GM12878 (cell line): Measurements from ENCODE around the gene GUCY1A2. TPM values are rescaled to one million over a fixed set of nuclear protein-coding genes. Genes with fewer than 3 reads are reported as not detected.

Experiments
- ATAC-seq: fragments of 200-7000 bp; cut with Tn5 transposase; 3 replicates; pipeline ENCODE4 v1.9.1; 2020; ENCODE audit warnings: mild to moderate bottlenecking, moderate library complexity
- BruUV-seq: library from RNA; stranded (reverse); fragments of 400-500 nt; replicated peaks from 2 replicates; lab custom pipeline; 2021; lab: Mats Ljungman, UMichigan
- CTCF ChIA-PET: fragments of 300-600 bp; sonication (Branson Sonifier 250); formaldehyde crosslinking; extraction: SDS; loops from one replicate; lab custom pipeline; 2021; ENCODE audit warnings: inconsistent platforms; lab: Yijun Ruan, JAX
- POLR2A ChIA-PET: fragments of 350-600 bp; formaldehyde crosslinking; extraction: SDS; loops from one replicate; lab custom pipeline; 2021; ENCODE audit warnings: inconsistent platforms; lab: Charles Lee
- RAD21 ChIA-PET: fragments of 300-600 bp; sonication (Branson Sonifier 250); formaldehyde crosslinking; loops from one replicate; lab custom pipeline; 2023; ENCODE audit warnings: antibody characterized with exemption; ENCODE audit not compliant: unreplicated experiment; lab: Charles Lee
- SMC1A ChIA-PET: fragments of 300-600 bp; sonication (Branson Sonifier 250); formaldehyde crosslinking; loops from one replicate; lab custom pipeline; 2023; ENCODE audit not compliant: unreplicated experiment, uncharacterized antibody; lab: Charles Lee
- DNase-seq: peaks from one replicate; pipeline ENCODE4 v3.0.0-alpha.2; 2011; ENCODE audit warnings: low read depth, low spot score
- FAIRE-seq: peaks from 3 replicates; lab custom pipeline; 2011; peaks lifted over from hg19 to GRCh38; lab: Jason Lieb, UNC
- H2AFZ ChIP-seq: 2 replicates; pipeline ENCODE4 v1.6.0; 2011; ENCODE audit warnings: low read depth, low read length, control low read depth; ENCODE audit not compliant: control insufficient read depth
- H3K27ac ChIP-seq: 2 replicates; pipeline ENCODE4 v1.5.1; 2011; ENCODE audit warnings: control low read depth; ENCODE audit not compliant: control insufficient read depth, insufficient read depth
- H3K27me3 ChIP-seq, 2 experiments: replicated peaks in 1 of 2; 2 replicates each; pipeline versions ENCODE4 v1.6.0 to v1.6.1; 2011; ENCODE audit warnings: low read length in 1 of 2; ENCODE audit not compliant: control insufficient read depth in 2 of 2, insufficient read depth in 2 of 2
- H3K36me3 ChIP-seq, 2 experiments: 2 replicates each; pipeline ENCODE4 v1.5.1; 2011; ENCODE audit warnings: low read length in 1 of 2; ENCODE audit not compliant: control insufficient read depth in 2 of 2, insufficient read depth in 2 of 2
- H3K4me1 ChIP-seq: 2 replicates; pipeline ENCODE4 v1.6.1; 2011; ENCODE audit warnings: mild to moderate bottlenecking, low read length, moderate library complexity, mixed read lengths; ENCODE audit not compliant: control insufficient read depth, insufficient read depth
- H3K4me2 ChIP-seq: 2 replicates; pipeline ENCODE4 v1.6.0; 2011; ENCODE audit warnings: control low read depth; ENCODE audit not compliant: control insufficient read depth, insufficient read depth
- H3K4me3 ChIP-seq: fragments of 200-600 bp; sonication (generic); 2 replicates; pipeline ENCODE4 v1.5.1; 2016
- H3K79me2 ChIP-seq: 2 replicates; pipeline ENCODE4 v1.6.0; 2011; ENCODE audit warnings: low read length; ENCODE audit not compliant: control insufficient read depth, insufficient read depth
- H3K9ac ChIP-seq: 2 replicates; pipeline ENCODE4 v1.8.0; 2011; ENCODE audit warnings: low read length, control low read depth, mixed read lengths; ENCODE audit not compliant: control insufficient read depth, insufficient read depth
- H3K9me3 ChIP-seq: replicated peaks from 3 replicates; pipeline ENCODE4 v1.5.1; 2011; ENCODE audit warnings: mild to moderate bottlenecking, low read length; ENCODE audit not compliant: control insufficient read depth, insufficient read depth
- H4K20me1 ChIP-seq: 2 replicates; pipeline ENCODE4 v1.6.0; 2011; ENCODE audit not compliant: control insufficient read depth, insufficient read depth
- BMI1 ChIP-seq: fragments of 450-650 bp; IDR thresholded peaks from 2 replicates; pipeline ENCODE4 v1.6.1; 2016; ENCODE audit warnings: mild to moderate bottlenecking, moderate library complexity, borderline replicate concordance
- CHD1 ChIP-seq: IDR thresholded peaks from 2 replicates; pipeline ENCODE4 v1.6.1; 2012; ENCODE audit warnings: low read depth, low read length, improper control_type of control experiment
- ETV6 ChIP-seq, 2 experiments: fragments of 450-650 bp in 1 of 2; IDR thresholded peaks in 1 of 2; conservative IDR thresholded peaks in 1 of 2; 2 replicates each; pipeline ENCODE4 v1.6.1; 2014; ENCODE audit warnings: antibody characterized with exemption in 1 of 2, borderline replicate concordance in 1 of 2, low read depth in 1 of 2, mild to moderate bottlenecking in 1 of 2, moderate library complexity in 1 of 2
- JUND ChIP-seq: IDR thresholded peaks from 2 replicates; pipeline ENCODE4 v1.6.1; 2012; ENCODE audit warnings: low read depth, mild to moderate bottlenecking, low read length, improper control_type of control experiment, moderate library complexity
- MEF2B ChIP-seq: fragments of 450-650 bp; IDR thresholded peaks from 2 replicates; pipeline ENCODE4 v1.6.1; 2018; ENCODE audit warnings: mild to moderate bottlenecking, moderate library complexity; ENCODE audit not compliant: partially characterized antibody, poor library complexity, severe bottlenecking
- MTA3 ChIP-seq: IDR thresholded peaks from 2 replicates; pipeline ENCODE4 v1.6.1; 2012; ENCODE audit warnings: low read length, inconsistent platforms, borderline replicate concordance
- MYB ChIP-seq: fragments of 150-350 bp; IDR thresholded peaks from 2 replicates; pipeline ENCODE4 v1.6.1; 2014; ENCODE audit warnings: mild to moderate bottlenecking, low read depth, low read length, borderline replicate concordance
- MYC ChIP-seq: IDR thresholded peaks from 2 replicates; pipeline ENCODE4 v1.6.1; 2011; ENCODE audit warnings: mild to moderate bottlenecking, low read length, moderate library complexity, inconsistent platforms; ENCODE audit not compliant: insufficient read depth, insufficient replicate concordance, insufficient read length, severe bottlenecking
- NFYB ChIP-seq: IDR thresholded peaks from 2 replicates; pipeline ENCODE4 v1.6.1; 2011; ENCODE audit warnings: low read depth, mild to moderate bottlenecking, low read length, improper control_type of control experiment, moderate library complexity; ENCODE audit not compliant: insufficient read depth
- NR2F1 ChIP-seq: fragments of 450-650 bp; conservative IDR thresholded peaks from 2 replicates; pipeline ENCODE4 v1.6.1; 2017; ENCODE audit warnings: mild to moderate bottlenecking
- POU2F2 ChIP-seq: IDR thresholded peaks from 3 replicates; pipeline ENCODE4 v1.6.1; 2011; ENCODE audit warnings: low read depth, mild to moderate bottlenecking, low read length, borderline replicate concordance
- RB1 ChIP-seq: fragments of 450-650 bp; formaldehyde crosslinking; IDR thresholded peaks from 2 replicates; pipeline ENCODE4 v1.6.1; 2017; ENCODE audit warnings: mild to moderate bottlenecking, borderline replicate concordance
- SRF ChIP-seq, 2 experiments: IDR thresholded peaks; 2 replicates each; pipeline ENCODE4 v1.6.1; 2011; ENCODE audit warnings: low read depth in 2 of 2, low read length in 2 of 2, mild to moderate bottlenecking in 1 of 2, moderate library complexity in 1 of 2
- YBX1 ChIP-seq: fragments of 450-650 bp; IDR thresholded peaks from 2 replicates; pipeline ENCODE4 v1.6.1; 2016; ENCODE audit warnings: antibody characterized with exemption
- WGBS: methylation state at CpG from one replicate; pipeline ENCODE4 v1.1.6; 2016; ENCODE audit warnings: low lambda C conversion rate; ENCODE audit not compliant: insufficient replicate concordance, insufficient coverage; ENCODE audit errors: missing lambda C conversion rate; 5-methylcytosine and 5-hydroxymethylcytosine counted together
- in situ Hi-C: fragments of 300-500 bp; cut with MboI; formaldehyde crosslinking; loops from 9 replicates; pipeline ENCODE4 v1.14.3; 2018; ENCODE audit warnings: mixed read lengths
- intact Hi-C: fragments of 100-400 bp; cut with micrococcal nuclease; formaldehyde crosslinking; loops from one replicate; pipeline ENCODE4 v1.14.2; 2022; ENCODE audit not compliant: unreplicated experiment
- polyA plus RNA-seq, 11 experiments: library from polyadenylated mRNA; depleted of rRNA in 4 of 11; unstranded in 6 of 11; stranded (reverse) in 5 of 11; fragments of >200 nt; fragmentation: Nextera tagmentation in 4 of 11; fragmentation: Illumina TruSeq in 1 of 11; extraction: Ambion mirVana in 4 of 11; extraction: Trizol in 1 of 11; gene quantifications; 1 replicate in 1 of 11; 2 replicates in 10 of 11; pipeline versions ENCODE4 v1.2.1 to v1.2.3, GENCODE V29; 2011 to 2016; ENCODE audit warnings: inconsistent platforms in 2 of 11, missing spikeins in 2 of 11, low read depth in 1 of 11
- total RNA-seq, 4 experiments: library from RNA; depleted of rRNA in 3 of 4; stranded (reverse); fragments of >200 nt in 3 of 4; fragmentation: Illumina TruSeq in 1 of 4; extraction: Trizol in 1 of 4; gene quantifications; 2 replicates each; pipeline versions ENCODE4 v1.2.1 to v1.2.3, GENCODE V29; 2013 to 2021
- TF ChIP-seq, protein P1 (sequence below): fragments of 450-650 bp; IDR thresholded peaks from 2 replicates; pipeline ENCODE4 v1.6.1; 2018; ENCODE audit warnings: borderline replicate concordance, mild to moderate bottlenecking; ENCODE audit not compliant: partially characterized antibody
- TF ChIP-seq, protein P2 (sequence below): fragments of 450-650 bp; IDR thresholded peaks from 2 replicates; pipeline ENCODE4 v1.6.1; 2016; ENCODE audit warnings: mild to moderate bottlenecking
- TF ChIP-seq, protein P3 (sequence below): IDR thresholded peaks from 2 replicates; pipeline ENCODE4 v1.6.1; 2012; ENCODE audit warnings: low read length, inconsistent platforms

GUCY1A2 gene
- total and polyA plus RNA-seq, 10 of the 15 experiments (the other 5 are each of a cell fraction or from before 2014, with no cell fraction given): under 0.01 to 0.03 (median under 0.01) TPM; not detected in 4

DNA sequence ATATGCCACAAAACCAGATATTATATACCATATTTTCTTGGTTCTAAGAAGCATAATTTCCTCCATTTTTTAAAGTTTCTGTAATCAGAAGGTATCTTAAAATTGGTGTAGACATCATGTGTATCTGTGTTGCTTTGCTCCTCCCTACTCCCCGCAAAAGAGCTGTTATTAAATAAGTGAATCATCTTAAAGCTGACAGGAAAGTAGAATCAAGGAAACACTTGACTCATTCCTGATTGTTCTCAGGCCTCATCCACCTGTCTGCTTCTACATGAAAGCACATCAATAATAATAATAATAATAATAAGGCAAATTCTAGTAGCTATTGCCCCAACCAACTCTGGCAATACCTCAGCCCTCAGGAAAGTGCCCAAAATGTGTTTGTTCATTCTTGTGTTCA lies 26.2 kb upstream of the GUCY1A2 start:
- POLR2A ChIA-PET: no interaction called here
- Histone ChIP-seq H3K4me1 (peaks cover 9% of the 10 kb centered on the region), H3K36me3 (no peaks in the 10 kb centered on the region), H3K9ac (no peak overlapping the region), H3K79me2 (no peaks in the 10 kb centered on the region), H2AFZ (no peak overlapping the region), H4K20me1 (no peaks in the 10 kb centered on the region), H3K27me3 (no peaks in the 10 kb centered on the region)
- BruUV-seq: no TSS peak
- ATAC-seq (no peak), DNase-seq (no peak), FAIRE-seq (no peak)
- intact Hi-C loops: loop anchor here (5.0 to 10.0 kb wide), 3 partner anchors 390 to 967 kb away; partner anchors contain the start of genes AASDHPPT and KBTBD3
- SMC1A ChIA-PET: interaction anchor here (1.3 kb wide), 1 partner anchor 888 kb away, joined by 3 read pairs; no protein-coding TSS in a partner anchor
- CTCF ChIA-PET: no interaction called here
- TF ChIP-seq MEF2B (no peak), SRF (IDR thresholded peaks at IDR 0.05; ENCODE audit: low read depth in 2 of 2, low read length in 2 of 2) (no peak), BMI1 (no peak), NR2F1 (no peak), JUND (no peak), CHD1 (no peak), POU2F2 (no peak), MTA3 (no peak), ETV6 (conservative IDR thresholded peaks at IDR 0.05 in 1 of 2, IDR thresholded peaks at IDR 0.05 in 1 of 2; ENCODE audit: borderline replicate concordance in 1 of 2, low read depth in 1 of 2) (no peak), MYC (no peak), YBX1 (no peak), MYB (no peak), RB1 (no peak), NFYB (no peak)
- TF ChIP-seq, protein P1, sequence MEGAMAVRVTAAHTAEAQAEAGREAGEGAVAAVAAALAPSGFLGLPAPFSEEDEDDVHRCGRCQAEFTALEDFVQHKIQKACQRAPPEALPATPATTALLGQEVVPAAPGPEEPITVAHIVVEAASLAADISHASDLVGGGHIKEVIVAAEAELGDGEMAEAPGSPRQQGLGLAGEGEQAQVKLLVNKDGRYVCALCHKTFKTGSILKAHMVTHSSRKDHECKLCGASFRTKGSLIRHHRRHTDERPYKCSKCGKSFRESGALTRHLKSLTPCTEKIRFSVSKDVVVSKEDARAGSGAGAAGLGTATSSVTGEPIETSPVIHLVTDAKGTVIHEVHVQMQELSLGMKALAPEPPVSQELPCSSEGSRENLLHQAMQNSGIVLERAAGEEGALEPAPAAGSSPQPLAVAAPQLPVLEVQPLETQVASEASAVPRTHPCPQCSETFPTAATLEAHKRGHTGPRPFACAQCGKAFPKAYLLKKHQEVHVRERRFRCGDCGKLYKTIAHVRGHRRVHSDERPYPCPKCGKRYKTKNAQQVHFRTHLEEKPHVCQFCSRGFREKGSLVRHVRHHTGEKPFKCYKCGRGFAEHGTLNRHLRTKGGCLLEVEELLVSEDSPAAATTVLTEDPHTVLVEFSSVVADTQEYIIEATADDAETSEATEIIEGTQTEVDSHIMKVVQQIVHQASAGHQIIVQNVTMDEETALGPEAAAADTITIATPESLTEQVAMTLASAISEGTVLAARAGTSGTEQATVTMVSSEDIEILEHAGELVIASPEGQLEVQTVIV: no peak
- TF ChIP-seq, protein P2, sequence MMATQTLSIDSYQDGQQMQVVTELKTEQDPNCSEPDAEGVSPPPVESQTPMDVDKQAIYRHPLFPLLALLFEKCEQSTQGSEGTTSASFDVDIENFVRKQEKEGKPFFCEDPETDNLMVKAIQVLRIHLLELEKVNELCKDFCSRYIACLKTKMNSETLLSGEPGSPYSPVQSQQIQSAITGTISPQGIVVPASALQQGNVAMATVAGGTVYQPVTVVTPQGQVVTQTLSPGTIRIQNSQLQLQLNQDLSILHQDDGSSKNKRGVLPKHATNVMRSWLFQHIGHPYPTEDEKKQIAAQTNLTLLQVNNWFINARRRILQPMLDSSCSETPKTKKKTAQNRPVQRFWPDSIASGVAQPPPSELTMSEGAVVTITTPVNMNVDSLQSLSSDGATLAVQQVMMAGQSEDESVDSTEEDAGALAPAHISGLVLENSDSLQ: no peak
- TF ChIP-seq, protein P3, sequence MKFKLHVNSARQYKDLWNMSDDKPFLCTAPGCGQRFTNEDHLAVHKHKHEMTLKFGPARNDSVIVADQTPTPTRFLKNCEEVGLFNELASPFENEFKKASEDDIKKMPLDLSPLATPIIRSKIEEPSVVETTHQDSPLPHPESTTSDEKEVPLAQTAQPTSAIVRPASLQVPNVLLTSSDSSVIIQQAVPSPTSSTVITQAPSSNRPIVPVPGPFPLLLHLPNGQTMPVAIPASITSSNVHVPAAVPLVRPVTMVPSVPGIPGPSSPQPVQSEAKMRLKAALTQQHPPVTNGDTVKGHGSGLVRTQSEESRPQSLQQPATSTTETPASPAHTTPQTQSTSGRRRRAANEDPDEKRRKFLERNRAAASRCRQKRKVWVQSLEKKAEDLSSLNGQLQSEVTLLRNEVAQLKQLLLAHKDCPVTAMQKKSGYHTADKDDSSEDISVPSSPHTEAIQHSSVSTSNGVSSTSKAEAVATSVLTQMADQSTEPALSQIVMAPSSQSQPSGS: no peak
- TF ChIP-seq, all 136 proteins: peak for 0
- no peak overlapping the region for H3K27ac ChIP-seq
- no peak overlapping the region for H3K4me3 ChIP-seq
- H3K9me3 ChIP-seq: no peaks in the 10 kb centered on the region; the same call in 1 of the 3 replicates
- H3K4me2 ChIP-seq: no peak overlapping the region
- 46% methylated on average over 1 of the region's 1 CpG for WGBS
- in situ Hi-C loops: loop anchor here (10.0 to 25.0 kb wide), 2 partner anchors 882 to 960 kb away; no protein-coding TSS in a partner anchor
- RAD21 ChIA-PET: no interaction called here
